Glomerular endothelial cell (primary cell): ENCODE results near the gene ATXN7L1. TPM values are rescaled to one million over a fixed set of nuclear protein-coding genes. Genes with fewer than 3 reads are reported as not detected.
A peak's percentile ranks its signal among the peaks of the same experiment; 100 is the strongest.
"Not testable (repeated sequence)": the region's sequence is repeated elsewhere in the genome, so short reads cannot be mapped to it uniquely, and the experiment has no call there.

Source experiments
- DNase-seq: peaks from one replicate; pipeline ENCODE4 v3.0.0-alpha.2; 2011; ENCODE audit warnings: low read depth, low spot score; ENCODE audit errors: extremely low read depth
- total RNA-seq: library from RNA; depleted of rRNA; stranded (reverse); fragments of >200 nt; gene quantifications from 2 replicates; pipeline ENCODE4 v1.2.3, GENCODE V29; 2015

ATXN7L1 gene
- total RNA-seq, 1 donor from 2014 or later = 11.7 TPM

- no peak for DNase-seq
Measured at GRCh38 chr7:105712877-105713276, 163.5 kb downstream of the ATXN7L1 start.

DNA sequence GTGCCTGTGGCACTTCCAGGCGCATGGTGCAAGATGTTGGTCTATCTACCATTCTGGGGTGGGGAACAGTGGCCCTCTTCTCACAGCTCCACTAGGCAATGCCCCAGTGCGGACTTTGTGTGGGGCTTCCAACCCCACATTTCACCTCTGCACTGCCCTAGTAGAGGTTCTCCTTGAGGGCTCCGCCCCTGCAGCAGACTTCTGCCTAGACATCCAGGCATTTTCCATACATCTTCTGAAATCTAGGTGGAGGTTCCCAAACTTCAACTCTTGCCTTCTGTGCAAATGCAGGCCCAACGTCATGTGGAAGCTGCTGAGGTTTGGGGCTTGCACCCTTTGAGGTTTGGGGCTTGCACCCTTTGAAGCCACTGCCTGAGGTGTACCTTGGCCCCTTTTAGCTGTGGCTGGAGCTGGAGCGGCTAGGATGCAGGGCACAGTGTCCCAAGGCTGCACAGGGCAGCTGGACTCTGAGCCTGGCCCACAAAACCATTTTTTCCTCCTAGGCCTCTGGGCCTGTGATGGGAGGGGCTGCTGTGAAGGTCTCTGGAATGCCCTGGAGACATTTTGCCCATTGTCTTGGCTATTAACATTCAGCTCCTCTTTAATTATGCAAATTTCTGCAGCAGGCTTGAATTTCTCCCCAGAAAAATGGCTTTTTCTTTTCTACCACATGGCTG, 164.5 kb downstream of the ATXN7L1 start:
- DNase-seq = no peak

DNA sequence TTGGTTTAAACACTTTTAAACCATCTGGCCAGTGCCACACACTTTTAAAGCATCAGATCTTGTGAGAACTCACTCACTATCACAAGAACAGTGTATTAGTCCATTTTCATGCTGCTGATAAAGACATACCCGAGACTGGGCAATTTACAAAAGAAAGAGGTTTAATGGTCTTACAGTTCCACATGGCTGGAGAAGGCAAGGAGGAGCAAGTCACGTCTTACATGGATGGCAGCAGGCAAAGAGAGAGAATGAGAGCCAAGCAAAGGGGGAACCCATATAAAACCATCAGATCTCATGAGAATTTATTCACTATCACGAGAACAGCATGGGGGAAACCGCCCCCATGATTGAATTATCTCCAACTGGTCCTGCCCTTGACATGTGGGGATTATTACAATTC, 165.7 kb downstream of the ATXN7L1 start:
- not testable (repeated sequence) for DNase-seq

GRCh38 chr7:105708763-105709080, 167.7 kb downstream of the ATXN7L1 start:
- no peak for DNase-seq

- DNase-seq = no peak
Measured at GRCh38 chr7:105707967-105708762, 168.2 kb downstream of the ATXN7L1 start.

DNA sequence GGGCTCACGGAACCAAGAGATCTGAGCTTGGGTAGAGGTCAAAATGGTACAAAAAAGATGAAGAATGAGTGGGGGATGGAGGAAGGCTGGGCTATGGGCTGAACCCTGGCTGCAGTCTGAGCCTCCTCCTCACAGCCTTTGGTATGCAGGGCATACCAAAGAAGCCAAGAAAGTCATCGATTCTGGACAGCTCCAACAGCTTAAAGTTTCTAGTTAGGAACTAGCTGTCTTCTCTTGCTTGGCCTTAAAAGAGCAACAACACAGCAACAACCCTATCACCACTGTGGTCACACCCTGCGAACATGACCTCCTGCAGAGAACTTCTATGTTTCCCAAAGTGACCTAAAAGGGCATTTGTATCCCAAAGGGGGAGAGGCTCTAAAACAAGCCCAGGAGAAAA, 169.0 kb downstream of the ATXN7L1 start:
- no peak for DNase-seq

DNA sequence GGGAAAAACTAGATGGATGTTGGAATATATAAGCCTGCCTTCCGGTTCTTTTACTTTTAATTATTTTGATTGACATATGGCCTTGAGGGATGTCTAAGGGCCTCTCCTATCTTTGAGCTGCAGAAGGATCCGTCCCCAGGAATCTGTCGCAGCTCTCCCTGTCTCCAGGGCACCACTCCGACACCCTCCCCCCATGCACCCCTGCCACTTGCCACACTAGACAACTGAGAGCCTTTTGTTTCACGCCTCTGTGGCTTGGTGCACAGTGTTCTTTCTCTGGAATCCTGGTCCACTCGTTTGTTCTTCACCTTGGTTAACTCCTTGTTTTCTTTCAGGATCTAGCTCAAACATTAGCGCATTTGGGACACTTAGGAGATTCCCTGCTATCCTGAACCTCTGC, 171.0 kb downstream of the ATXN7L1 start:
- DNase-seq = no peak

DNA sequence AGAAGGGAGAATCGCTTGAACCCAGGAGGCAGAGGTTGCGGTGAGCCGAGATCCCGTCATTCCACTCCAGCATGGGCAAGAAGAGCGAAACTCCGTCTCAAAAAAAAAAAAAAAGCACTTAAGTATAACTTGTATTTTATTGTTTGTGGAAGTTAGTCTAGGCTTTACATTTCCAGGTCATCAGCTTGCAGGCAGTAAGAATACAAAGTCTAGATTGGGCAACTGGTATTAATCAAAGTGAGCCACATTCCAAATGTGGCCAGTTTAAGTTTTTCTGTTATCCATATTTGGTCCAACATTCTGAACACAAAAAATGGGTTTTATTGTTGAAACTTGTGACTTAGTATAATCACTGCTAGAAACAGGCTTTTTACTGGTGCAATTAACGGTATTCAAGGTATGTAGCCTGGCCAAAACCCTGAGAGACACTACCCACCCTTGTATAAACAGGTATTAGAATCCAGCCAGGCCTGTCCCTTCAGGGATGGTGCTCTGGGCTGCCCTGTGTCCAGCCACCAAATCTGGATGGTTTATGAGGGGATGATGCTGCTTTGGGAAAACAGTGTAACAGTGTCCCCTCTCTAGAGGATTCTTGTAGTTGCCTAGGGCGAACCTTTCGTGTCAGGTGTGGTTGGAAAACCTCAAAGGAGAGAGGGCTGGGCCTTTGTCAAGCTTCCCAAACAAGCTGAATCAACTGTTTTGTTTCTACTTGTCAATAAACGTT, 173.0 kb downstream of the ATXN7L1 start:
- DNase-seq = no peak

DNA sequence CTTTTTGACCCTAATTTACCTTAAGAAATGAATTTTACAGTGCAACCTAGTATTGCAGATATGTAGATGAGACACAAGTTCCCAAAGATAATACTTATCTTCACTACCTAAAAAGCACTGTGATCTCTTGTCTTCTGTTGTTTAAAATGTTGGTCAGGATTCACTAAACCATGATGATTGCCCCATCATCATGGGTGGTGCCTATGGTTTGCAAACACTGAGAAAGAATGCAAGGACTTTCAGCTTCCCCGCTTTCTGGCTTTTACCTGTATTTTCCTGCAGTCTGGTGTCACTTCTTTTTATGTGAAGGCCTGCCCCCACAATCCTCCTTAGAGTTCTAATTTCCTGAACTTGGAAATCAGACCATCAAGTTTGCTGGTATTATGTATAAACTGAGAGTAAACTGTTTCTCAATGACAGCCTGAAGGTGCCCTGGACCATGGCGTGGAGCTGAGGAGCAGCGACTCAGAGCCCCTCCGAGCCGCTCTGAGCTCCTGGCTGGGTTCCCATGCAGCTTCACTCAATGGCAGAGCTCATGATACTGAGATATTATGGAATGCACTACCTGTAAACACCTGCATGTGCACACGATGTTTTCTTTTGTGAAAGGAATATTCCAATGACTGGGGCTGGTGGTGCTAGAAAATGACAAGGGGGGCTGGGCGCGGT, 176.7 kb downstream of the ATXN7L1 start:
- DNase-seq = no peak

DNA sequence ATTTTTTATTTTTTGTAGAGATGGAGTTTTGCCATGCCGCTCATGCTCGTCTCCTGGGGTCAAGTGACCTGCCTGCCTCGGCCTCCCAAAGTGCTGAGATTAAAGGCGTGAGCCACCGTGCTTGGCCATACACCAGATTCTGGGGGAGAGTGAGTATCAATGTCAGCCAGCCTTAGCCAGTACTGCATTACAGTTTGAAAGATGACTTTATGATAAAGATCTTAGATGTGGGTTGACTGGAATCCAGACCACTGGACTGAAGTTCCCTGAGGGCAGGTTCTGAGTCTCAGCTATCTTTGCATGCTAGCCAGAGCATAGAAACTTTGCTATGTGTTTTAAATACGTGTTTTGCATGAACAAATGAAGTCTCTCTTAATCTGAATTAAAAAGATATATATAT, 177.9 kb downstream of the ATXN7L1 start:
- no peak for DNase-seq

DNA sequence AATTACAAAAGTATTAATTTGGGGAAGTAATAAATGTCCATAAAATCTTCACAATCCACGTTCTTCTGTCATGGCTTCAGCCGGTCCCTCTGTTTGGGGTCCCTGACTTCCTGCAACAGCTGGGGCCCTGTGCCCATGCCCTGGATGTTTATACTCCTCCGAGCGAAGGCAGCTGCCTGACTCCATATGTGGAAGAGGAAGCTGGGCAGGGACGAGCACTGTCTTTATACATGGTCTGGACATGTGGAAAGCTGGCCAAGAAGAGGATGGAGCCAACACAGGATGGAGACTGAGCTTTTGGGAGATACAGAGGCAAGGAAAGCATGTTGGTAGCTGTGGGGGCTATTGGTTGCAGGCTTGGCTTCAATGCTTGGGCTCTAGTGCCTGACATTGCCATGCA, 178.6 kb downstream of the ATXN7L1 start:
- no peak for DNase-seq

GRCh38 chr7:105697169-105697568, 179.2 kb downstream of the ATXN7L1 start:
- not testable (repeated sequence) for DNase-seq

DNA sequence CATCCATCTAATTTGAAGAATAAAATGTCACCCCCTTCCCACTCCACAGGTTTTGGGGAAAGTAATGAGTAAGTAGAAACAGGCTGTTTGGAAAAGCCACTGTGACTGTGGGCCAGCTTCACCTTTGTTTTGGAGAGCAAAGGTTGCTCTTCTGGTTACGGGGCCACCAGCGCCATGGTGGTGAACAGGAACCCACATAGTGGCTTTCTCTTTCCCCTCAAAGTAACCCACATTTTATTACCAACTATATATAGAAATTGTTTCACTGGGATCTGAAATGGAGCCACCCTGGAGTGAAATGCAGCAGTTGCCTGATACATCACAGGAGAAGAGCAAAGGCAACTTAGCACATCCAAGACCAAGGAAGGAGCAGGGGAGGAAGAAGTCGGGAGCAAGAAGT, 182.8 kb downstream of the ATXN7L1 start:
- DNase-seq = no peak

DNA sequence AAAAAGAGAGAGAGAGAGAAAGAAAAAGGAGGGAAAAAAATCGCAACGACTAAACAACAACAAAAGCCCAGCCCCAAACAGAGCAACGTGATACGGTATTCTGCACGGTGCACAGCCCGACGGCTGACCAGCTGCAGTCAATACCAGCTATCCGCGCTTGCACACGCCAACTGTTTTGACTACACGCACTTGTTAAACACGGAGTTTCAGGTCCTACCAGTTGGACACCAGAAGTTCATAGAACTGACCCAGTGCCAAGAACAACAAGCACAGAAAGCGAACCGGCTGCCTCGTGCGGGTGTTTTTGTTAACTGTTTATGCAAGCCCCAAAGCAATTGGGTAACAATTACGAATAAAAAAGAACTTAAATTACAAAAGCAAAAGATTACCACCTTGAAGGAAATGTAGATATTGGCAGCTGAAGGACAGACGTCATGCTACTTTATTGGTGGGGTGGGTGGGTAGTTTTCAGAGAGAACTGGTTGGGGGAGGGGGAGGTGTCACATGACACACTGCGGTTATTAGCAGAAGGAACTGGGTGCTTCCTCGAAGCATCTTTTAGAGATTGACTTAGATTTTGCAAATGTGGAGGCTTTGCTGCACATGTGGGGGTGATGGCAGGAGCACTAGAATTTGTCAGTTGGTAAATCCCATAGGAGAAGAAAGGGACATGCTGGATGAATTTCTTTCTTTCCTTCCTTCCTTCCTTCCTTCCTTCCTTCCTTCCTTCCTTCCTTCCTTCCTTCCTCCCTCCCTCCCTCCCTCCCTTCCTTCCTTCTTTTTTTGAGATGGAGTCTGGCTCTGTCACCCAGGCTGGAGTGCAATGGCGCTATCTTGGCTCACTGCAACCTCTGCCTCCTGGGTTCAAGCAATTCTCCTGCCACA, 184.5 kb downstream of the ATXN7L1 start:
- peak; percentile 69 for DNase-seq

GRCh38 chr7:105691082-105691679, 185.2 kb downstream of the ATXN7L1 start:
- peak; percentile 29 for DNase-seq

- DNase-seq = no peak
Measured at GRCh38 chr7:105690325-105690945, 186.0 kb downstream of the ATXN7L1 start.

DNA sequence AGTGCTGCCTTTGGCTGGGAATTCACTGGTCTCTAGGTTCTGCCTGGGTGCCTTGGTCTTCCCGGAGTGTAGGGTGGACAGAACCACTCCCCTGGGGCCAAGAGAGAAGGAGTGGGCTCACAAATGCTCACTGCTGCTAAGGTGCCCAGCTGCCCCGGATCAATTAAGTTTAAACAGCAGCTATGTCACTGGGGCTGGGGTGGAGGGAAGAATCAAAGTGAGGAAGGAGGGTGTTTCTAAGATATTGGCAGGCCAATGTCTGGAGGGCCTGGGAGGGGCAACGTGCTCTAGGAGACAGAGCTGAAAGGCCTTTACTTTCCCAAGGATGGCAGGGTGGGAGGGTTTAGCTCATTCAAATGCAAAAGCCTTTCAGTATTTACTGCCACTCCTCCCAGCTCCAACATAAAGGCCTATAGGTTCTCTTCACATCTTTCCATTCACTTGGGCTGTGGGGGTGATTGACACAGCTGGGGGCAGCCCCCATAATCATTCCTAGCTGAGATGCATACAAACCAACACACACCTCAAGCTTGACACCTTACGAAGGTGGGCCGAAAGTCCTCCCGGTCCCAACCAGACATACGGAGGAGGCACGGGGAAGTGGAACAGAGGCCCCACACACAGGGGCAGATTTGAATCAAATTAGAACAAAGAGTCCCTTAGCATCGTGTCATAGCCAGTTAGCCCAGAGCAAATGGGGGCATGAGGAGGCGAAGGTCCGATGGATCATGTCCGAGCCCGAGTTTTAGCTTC, 187.2 kb downstream of the ATXN7L1 start:
- no peak for DNase-seq

DNA sequence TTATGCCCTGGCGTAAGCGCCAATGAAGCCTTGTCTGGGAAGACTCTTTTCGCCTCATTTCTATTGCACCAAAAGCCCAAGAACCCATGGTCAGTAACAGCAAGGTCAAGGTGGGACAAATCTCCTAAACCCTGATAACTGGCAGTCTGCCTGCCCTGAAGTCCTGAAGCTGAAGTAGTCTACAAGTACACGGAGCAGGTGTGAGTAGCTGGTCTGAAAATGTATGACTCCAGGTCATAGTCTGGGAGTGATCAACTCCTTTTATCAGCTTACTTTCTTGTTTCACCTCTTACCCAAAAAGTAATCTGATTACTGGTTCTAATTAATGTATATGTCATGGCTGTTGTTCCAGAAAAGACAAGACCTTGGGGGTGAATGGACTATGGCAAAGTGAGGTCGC, 187.8 kb downstream of the ATXN7L1 start:
- DNase-seq = no peak

GRCh38 chr7:105685161-105685560, 191.2 kb downstream of the ATXN7L1 start:
- DNase-seq = no peak
